GM12864 (cell line): ENCODE results near the gene BCAS3.

Experiments used
- DNase-seq: peaks from one replicate; pipeline ENCODE4 v3.0.0-alpha.2; 2011; ENCODE audit warnings: low read depth
- H3K4me3 ChIP-seq: 2 replicates; pipeline ENCODE4 v1.5.1; 2011; ENCODE audit warnings: mild to moderate bottlenecking, low read depth, low read length, control low read depth
- CTCF ChIP-seq: IDR thresholded peaks from 2 replicates; pipeline ENCODE4 v1.5.1; 2011; ENCODE audit warnings: low read depth, mild to moderate bottlenecking, moderate library complexity, low read length, control low read depth, inconsistent platforms; ENCODE audit errors: missing control alignments

Gene BCAS3

DNA sequence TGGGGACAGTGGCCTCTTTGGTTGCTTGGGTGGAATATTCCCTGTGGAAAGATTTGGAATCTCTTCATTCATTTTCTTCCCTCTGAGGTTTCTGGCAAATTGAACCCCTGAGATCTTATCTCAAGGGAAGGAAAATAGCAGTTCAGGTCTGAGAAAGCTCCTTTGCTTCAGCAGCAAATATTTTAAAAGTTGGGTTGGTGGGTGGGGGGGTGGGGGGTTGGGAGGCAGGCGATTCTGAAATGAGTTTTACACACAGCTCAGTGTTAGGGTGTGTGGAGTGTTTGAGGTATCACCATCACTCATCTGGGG lies 728.8 kb downstream of the BCAS3 start:
- no peak for TF ChIP-seq CTCF
- DNase-seq = no peak
- no peak overlapping the region for H3K4me3 ChIP-seq

- H3K4me3 ChIP-seq = no peak overlapping the region
- DNase-seq = no peak
- no peak for TF ChIP-seq CTCF
These were observed 729.6 kb downstream of the BCAS3 start for GRCh38 chr17:61406971-61407911.

DNA sequence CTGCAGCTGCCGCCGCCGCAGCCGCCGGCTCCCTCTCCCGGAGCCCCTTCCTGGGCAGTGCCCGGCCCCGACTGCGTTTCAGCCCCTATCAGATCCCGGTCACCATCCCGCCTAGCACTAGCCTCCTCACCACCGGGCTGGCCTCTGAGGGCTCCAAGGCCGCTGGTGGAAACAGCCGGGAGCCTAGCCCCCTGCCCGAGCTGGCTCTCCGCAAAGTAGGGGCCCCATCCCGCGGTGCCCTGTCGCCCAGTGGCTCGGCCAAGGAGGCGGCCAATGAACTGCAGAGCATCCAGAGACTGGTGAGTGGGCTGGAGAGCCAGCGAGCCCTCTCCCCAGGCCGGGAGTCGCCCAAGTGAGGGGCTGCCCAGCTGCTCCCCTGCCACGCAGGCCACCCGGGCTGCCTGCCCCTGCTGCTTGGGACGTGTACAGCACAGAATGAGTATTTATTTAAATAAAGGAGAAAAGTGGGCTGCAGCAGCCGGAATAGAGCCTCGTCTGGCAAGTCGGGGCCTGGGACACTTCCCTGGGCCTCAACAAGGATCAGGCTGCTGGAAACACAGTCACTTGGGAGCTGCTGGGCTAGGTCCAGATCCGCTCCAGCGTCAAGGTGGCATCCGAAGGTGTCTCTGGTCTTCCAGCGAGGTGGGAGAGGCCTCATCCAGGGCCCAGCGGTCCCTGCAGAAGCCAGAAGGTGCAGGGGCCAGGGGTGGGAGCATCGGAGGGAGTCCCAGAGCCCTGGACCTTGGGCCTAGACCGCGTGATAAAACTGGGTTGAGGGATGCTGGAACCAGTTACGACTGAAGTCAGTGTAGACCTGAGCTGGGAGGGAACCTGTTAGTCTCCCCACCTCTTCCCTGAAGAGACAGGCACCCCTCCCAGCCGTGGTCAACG lies 730.7 kb downstream of the BCAS3 start:
- DNase-seq = no peak
- no peak overlapping the region for H3K4me3 ChIP-seq
- TF ChIP-seq CTCF = no peak

DNA sequence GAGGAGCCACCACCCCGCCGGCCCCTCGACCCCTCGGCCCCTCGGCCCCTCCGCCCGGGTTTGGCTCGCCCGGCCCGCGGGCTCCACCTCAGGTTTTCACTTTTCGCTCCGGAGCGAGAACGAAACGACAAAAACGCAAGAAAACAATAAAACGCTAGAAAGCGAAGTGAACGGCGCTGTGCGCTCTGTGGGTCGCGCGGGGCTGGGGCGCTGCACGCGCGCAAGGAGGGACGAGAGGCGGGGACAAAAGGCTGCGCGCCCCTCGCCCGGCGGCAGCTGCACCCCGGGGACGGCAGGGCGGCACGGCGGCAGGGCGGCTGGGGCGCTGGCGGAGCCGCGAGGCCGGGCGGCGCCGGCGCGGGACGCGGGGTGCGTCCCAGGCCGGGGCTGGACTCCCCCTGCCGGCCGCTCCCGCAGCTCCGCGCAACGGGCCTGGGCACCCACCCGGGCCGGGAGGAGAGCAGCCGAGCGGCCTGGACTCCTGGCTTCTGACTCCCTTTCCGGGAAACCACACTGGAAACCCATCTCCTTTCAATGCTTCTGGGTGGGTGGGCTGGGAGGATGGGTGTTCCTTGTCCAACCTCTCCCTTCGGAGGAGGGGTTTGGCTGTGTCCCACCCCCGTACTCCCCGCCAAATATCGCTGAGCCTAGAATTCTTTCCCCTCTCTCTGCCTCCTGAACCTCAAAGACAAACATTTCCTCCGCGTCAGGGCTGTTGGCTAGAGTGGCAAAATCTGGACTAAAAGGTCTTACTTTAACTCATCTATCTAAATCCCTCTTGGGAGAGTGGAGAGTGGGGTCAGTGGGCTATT lies 731.9 kb downstream of the BCAS3 start:
- peak overlapping the region; percentile 41 for H3K4me3 ChIP-seq
- no peak for DNase-seq
- TF ChIP-seq CTCF = peak; percentile 52

GRCh38 chr17:61410141-61411010 lies 732.7 kb downstream of the BCAS3 start:
- no peak for DNase-seq
- H3K4me3 ChIP-seq = no peak overlapping the region; the same call in 1 of the 2 replicates
- TF ChIP-seq CTCF = peak; percentile 57

DNA sequence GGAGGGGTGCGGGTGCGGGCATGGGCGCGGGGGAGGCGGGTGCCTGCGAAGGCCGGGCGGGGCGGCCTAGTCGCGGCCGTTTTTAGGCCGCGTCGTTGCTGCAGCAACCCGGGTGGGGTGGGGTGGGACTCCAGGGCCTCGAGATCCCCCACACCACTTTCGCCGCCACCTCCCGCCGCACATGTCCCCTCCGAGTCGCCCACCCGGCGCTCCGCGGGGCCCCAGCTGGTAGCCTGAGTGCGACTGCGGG lies 733.3 kb downstream of the BCAS3 start:
- DNase-seq = no peak
- H3K4me3 ChIP-seq = peak overlapping the region; percentile 61
- no peak for TF ChIP-seq CTCF
